DMS 273 (cell line): ENCODE measurements around the gene ZNF25.
"Not testable (repeated sequence)": the region's sequence is repeated elsewhere in the genome, so short reads cannot be mapped to it uniquely, and the experiment has no call there.

ENCODE experiments used
- DNase-seq: peaks from one replicate; lab custom pipeline; 2025; ENCODE audit not compliant: unreplicated experiment; lab: John Stamatoyannopoulos, UW

Gene ZNF25

GRCh38 chr10:37948210-37948609 lies 28.2 kb downstream of the ZNF25 start:
- DNase-seq: no peak

GRCh38 chr10:37947526-37947925 lies 28.9 kb downstream of the ZNF25 start:
- DNase-seq: no peak

- DNase-seq: no peak
Observed at GRCh38 chr10:37937864-37938263, 38.6 kb downstream of the ZNF25 start.

DNA sequence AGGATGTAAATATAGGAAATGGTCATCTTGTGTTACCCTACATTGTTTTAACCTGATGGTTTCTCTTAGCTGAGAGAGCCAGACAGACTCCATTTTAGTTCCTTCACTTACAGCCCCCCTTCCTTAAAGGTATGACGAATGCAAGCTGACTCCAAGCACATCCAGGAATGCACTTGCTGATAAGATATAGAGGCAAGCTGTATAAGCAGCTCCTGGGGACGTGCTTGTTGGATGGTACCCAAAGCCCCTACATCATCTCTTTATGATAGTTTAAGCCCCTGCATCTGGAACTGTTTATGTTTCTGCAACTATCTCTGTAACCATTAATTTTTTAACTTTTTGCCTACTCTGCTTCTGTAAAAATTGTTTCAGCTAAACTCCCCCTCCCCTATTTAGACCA lies 41.7 kb downstream of the ZNF25 start:
- DNase-seq: no peak

DNA sequence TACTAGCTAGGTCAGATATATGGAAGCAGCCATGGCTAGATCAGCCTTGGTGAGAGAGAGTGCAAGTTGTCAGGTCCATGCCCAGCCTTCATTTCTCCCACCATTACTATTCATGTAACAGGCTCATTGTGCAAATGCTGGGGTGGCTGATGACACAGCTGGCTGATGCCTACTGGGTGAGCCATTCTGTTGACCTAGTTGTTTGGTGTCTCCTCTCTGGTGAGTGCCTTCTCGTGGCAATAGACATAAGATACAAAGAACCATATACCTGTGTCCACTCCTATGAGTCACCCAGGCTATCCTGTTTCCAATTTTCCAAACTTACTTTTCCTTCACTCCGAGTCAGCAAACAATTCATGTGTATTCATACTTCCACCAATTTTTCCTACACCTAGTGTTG lies 46.0 kb downstream of the ZNF25 start:
- DNase-seq: no peak

GRCh38 chr10:37908165-37908564 lies 68.3 kb downstream of the ZNF25 start:
- not testable (repeated sequence) for DNase-seq

DNA sequence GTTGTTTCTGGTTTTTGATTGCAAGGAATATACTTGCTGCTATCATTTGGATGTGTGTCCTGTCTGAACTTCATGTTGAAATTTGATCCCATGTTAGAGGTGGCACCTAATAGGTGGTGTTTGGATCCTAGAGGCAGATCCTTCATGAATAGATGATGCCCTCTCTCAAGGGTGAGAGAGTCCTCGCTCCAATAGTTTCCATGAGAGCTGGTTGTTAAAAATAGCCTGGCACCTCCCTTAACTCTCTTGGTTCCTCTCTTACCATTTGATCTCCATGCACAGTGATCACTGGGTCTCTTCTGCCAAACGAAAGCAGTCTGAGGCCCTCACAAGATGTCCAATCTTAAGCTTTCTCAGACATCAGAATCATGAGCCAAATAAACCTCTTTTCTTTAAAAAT lies 70.1 kb downstream of the ZNF25 start:
- no peak for DNase-seq
